ENCODE measurements around the gene CPSF3. TPM values are rescaled to one million over a fixed set of nuclear protein-coding genes. Genes with fewer than 3 reads are reported as not detected.

Gene CPSF3
- total and polyA plus RNA-seq, 2 of the 13 experiments (the other 11 are each of a cell fraction or from before 2014, with no cell fraction given) = 19.8 to 93.0 TPM

DNA sequence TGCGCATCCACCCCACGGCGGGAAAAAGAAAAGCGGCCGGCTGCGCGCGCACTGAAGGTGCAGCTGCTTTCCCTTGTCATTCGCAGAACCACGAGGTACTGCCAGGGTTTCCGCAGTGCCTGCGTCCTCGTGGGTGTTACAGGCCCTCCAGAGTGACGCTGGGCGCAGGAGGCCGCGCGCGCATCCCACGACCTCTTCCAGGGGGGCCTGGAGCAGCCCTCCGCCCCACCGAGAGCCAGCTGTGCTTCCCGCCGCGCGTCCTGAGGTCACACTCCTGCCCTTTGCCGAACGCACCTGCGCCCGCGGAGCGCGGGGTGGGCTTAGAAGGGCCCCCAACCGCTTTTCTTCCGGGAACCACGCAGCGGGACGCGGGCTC lies 50.5 kb downstream of the CPSF3 start:
- Histone ChIP-seq H3K9ac (ENCODE audit: insufficient read depth, low read depth, low read length) (peak overlapping the region; percentile 67; the same call in 1 of the 2 replicates), H3K9me3 (ENCODE audit: low read length) (no peaks in the 10 kb centered on the region), H3K27ac (ENCODE audit: extremely low read length, insufficient read depth, low read length) (peak overlapping the region; percentile 40), H3K79me2 (ENCODE audit: insufficient read depth, low read length) (no peaks in the 10 kb centered on the region), H3K4me2 (ENCODE audit: low read depth, low read length) (peak overlapping the region; percentile 51), H3K4me3 (replicated peaks in 1 of 3; ENCODE audit: insufficient read depth in 1 of 3, low read depth in 2 of 3, low read length in 3 of 3) (peak overlapping the region; percentile 41 to 68 (median 53); a peak in 5 of 6 replicates), H3K27me3 (ENCODE audit: control insufficient read depth in 1 of 2, insufficient read depth in 2 of 2, low read length in 2 of 2) (no peaks in the 10 kb centered on the region), H4K20me1 (ENCODE audit: insufficient read depth, low read length) (no peaks in the 10 kb centered on the region), H3K36me3 (replicated peaks in 1 of 2; ENCODE audit: control insufficient read depth in 1 of 2, insufficient read depth in 2 of 2, low read length in 2 of 2) (peaks cover 7 to 37% of the 10 kb centered on the region in 2 experiments; a peak in 4 of 5 replicates), H2AFZ (ENCODE audit: low read length) (no peak overlapping the region), H3K4me1 (ENCODE audit: insufficient read depth, low read length) (peaks cover 16% of the 10 kb centered on the region)
- POLR2A ChIA-PET = interaction anchor here (1.0 to 1.4 kb wide), 2 partner anchors 52 to 156 kb away, joined by 3 to 4 read pairs; partner anchors contain the start of gene YWHAQ
- BruUV-seq (replicated peaks) = no TSS peak
- FAIRE-seq (no peak), ATAC-seq (peak; percentile 15), DNase-seq (ENCODE audit: low spot score) (no peak)
- CTCF ChIA-PET (ENCODE audit: low intra/inter-chr PET ratio, low total read pairs) = no interaction called here
- intact Hi-C loops (cut with micrococcal nuclease; ENCODE audit: unreplicated experiment) = no loop called here
- in situ Hi-C loops (cut with HindIII; ENCODE audit: extremely low pct_ligation_motif_present, low pct_unique_long_range_greater_than_20kb) = no loop called here
- WGBS (ENCODE audit: low lambda C conversion rate) = 87% methylated on average over 39 of the region's 39 CpGs
- TF ChIP-seq SRSF1 (optimal IDR thresholded peaks at IDR 0.05; ENCODE audit: low read depth, low read length) = no peak
- 0 out of 2 replicates have a peak, but pooled peaks have one; percentile 42 for TF ChIP-seq CENPT (CRISPR knock-in tag; IDR thresholded peaks at IDR 0.05; ENCODE audit: low read depth)
- TF ChIP-seq ZNF253 (CRISPR knock-in tag; IDR thresholded peaks at IDR 0.05; ENCODE audit: borderline replicate concordance) = peak; percentile 57; the same call in 1 of the 2 replicates
- TF ChIP-seq ZNF468 (CRISPR knock-in tag; IDR thresholded peaks at IDR 0.05) = 0 out of 2 replicates have a peak, but pooled peaks have one; percentile 32
- TF ChIP-seq, protein P1, sequence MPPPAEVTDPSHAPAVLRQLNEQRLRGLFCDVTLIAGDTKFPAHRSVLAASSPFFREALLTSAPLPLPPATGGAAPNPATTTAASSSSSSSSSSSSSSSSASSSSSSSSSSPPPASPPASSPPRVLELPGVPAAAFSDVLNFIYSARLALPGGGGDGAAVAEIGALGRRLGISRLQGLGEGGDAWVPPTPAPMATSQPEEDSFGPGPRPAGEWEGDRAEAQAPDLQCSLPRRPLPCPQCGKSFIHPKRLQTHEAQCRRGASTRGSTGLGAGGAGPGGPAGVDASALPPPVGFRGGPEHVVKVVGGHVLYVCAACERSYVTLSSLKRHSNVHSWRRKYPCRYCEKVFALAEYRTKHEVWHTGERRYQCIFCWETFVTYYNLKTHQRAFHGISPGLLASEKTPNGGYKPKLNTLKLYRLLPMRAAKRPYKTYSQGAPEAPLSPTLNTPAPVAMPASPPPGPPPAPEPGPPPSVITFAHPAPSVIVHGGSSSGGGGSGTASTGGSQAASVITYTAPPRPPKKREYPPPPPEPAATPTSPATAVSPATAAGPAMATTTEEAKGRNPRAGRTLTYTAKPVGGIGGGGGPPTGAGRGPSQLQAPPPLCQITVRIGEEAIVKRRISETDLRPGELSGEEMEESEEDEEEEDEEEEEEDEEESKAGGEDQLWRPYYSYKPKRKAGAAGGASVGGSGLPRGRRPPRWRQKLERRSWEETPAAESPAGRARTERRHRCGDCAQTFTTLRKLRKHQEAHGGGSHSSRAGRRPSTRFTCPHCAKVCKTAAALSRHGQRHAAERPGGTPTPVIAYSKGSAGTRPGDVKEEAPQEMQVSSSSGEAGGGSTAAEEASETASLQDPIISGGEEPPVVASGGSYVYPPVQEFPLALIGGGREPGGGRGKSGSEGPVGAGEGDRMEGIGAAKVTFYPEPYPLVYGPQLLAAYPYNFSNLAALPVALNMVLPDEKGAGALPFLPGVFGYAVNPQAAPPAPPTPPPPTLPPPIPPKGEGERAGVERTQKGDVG (CRISPR knock-in tag; IDR thresholded peaks at IDR 0.05; ENCODE audit: borderline replicate concordance) = peak; percentile 84; the same call in 1 of the 2 replicates
- TF ChIP-seq ERF (CRISPR knock-in tag; IDR thresholded peaks at IDR 0.05) = no peak
- TF ChIP-seq, protein P2, sequence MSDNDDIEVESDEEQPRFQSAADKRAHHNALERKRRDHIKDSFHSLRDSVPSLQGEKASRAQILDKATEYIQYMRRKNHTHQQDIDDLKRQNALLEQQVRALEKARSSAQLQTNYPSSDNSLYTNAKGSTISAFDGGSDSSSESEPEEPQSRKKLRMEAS (IDR thresholded peaks at IDR 0.05) = peak; percentile 22; the same call in 1 of the 2 replicates
- 0 out of 2 replicates have a peak, but pooled peaks have one; percentile 33 for TF ChIP-seq ZNF501 (CRISPR knock-in tag; IDR thresholded peaks at IDR 0.05)
- TF ChIP-seq CAMTA2 (CRISPR knock-in tag; IDR thresholded peaks at IDR 0.05; ENCODE audit: borderline replicate concordance) = no peak
- TF ChIP-seq REXO4 (CRISPR knock-in tag; IDR thresholded peaks at IDR 0.05; ENCODE audit: borderline replicate concordance) = 0 out of 2 replicates have a peak, but pooled peaks have one; percentile 22
- no peak for TF ChIP-seq FOXO1 (CRISPR knock-in tag; IDR thresholded peaks at IDR 0.05)
- no peak for TF ChIP-seq NFKB2 (CRISPR knock-in tag; IDR thresholded peaks at IDR 0.05; ENCODE audit: borderline replicate concordance)
- TF ChIP-seq MATR3 (CRISPR knock-in tag; IDR thresholded peaks at IDR 0.05) = no peak
- no peak for TF ChIP-seq ZNF136 (CRISPR knock-in tag; IDR thresholded peaks at IDR 0.05; ENCODE audit: low read depth)
- 0 out of 2 replicates have a peak, but pooled peaks have one; percentile 22 for TF ChIP-seq ZNF605 (CRISPR knock-in tag; IDR thresholded peaks at IDR 0.05)
- no peak for TF ChIP-seq ZNF703 (CRISPR knock-in tag; IDR thresholded peaks at IDR 0.05; ENCODE audit: borderline replicate concordance)
- TF ChIP-seq POGZ (CRISPR knock-in tag; IDR thresholded peaks at IDR 0.05) = 0 out of 2 replicates have a peak, but pooled peaks have one; percentile 16
- peak; percentile 92 for TF ChIP-seq AGO2 (optimal IDR thresholded peaks at IDR 0.05; ENCODE audit: low read depth, low read length)
- TF ChIP-seq SAFB2 (CRISPR knock-in tag; IDR thresholded peaks at IDR 0.05; ENCODE audit: borderline replicate concordance, low read depth) = no peak
- no peak for TF ChIP-seq NCOA1 (CRISPR knock-in tag; IDR thresholded peaks at IDR 0.05)
- peak; percentile 72; the same call in 1 of the 2 replicates for TF ChIP-seq ZBTB38 (CRISPR knock-in tag; IDR thresholded peaks at IDR 0.05)
- TF ChIP-seq ZEB1 (IDR thresholded peaks at IDR 0.05; ENCODE audit: insufficient replicate concordance, low read depth) = peak; percentile 46
